ENCODE results near the gene CERT1. TPM values are rescaled to one million over a fixed set of nuclear protein-coding genes. Genes with fewer than 3 reads are reported as not detected.
A peak's percentile ranks its signal among the peaks of the same experiment; 100 is the strongest.

The CERT1 gene
- polyA plus RNA-seq, 2 of the 4 experiments (the other 2 are of a cell fraction) = 19.5 to 22.5 TPM

- Histone ChIP-seq H3K9me3 (no peaks in the 10 kb centered on the region), H3K27ac (no peak overlapping the region), H3K4me2 (no peak overlapping the region; the same call in 2 of the 3 replicates), H3K4me1 (peaks cover 34% of the 10 kb centered on the region), H3K4me3 (no peak overlapping the region)
- ChIA-PET CTCF (no interaction called here), POLR2A (interaction anchor here (0.9 kb wide), 1 partner anchor 8 kb away, joined by 3 read pairs; no protein-coding TSS in a partner anchor)
- no peak for TF ChIP-seq USF2 (IDR thresholded peaks at IDR 0.05)
- no peak for TF ChIP-seq JUNB (IDR thresholded peaks at IDR 0.05)
- no peak for TF ChIP-seq FOSL2 (IDR thresholded peaks at IDR 0.05)
- TF ChIP-seq FOSL2 (CRISPR knock-in tag; IDR thresholded peaks at IDR 0.05) = no peak
- no peak for TF ChIP-seq FOSB (CRISPR knock-in tag; IDR thresholded peaks at IDR 0.05)
- no peak for TF ChIP-seq HOXB13 (CRISPR knock-in tag; IDR thresholded peaks at IDR 0.05; ENCODE audit: low read depth)
- no peak for TF ChIP-seq RCOR1 (IDR thresholded peaks at IDR 0.05; ENCODE audit: low read depth, low read length)
- ATAC-seq (no peak), DNase-seq (ENCODE audit: low read depth in 1 of 2, low spot score in 1 of 2) (no peak), FAIRE-seq (no peak)
- 91% methylated on average over 1 of the region's 1 CpG for WGBS (ENCODE audit: missing lambda C conversion rate)
Observed at GRCh38 chr5:75341934-75342333, 169.5 kb downstream of the CERT1 start.

GRCh38 chr5:75340714-75341478 is 170.5 kb downstream of the CERT1 start:
- Histone ChIP-seq H3K4me1 (peaks cover 35% of the 10 kb centered on the region), H3K9me3 (no peaks in the 10 kb centered on the region), H3K4me2 (peak overlapping the region; percentile 20; the same call in 1 of the 3 replicates), H3K27ac (no peak overlapping the region), H3K4me3 (no peak overlapping the region)
- CTCF ChIA-PET = interaction anchor here (1.8 kb wide), 1 partner anchor 104 kb away, joined by 13 read pairs; the partner anchor contains the start of gene ANKRD31
- POLR2A ChIA-PET = interaction anchor here (0.9 kb wide), 1 partner anchor 9 kb away, joined by 3 read pairs; no protein-coding TSS in a partner anchor
- no peak for DNase-seq (ENCODE audit: low read depth in 1 of 2, low spot score in 1 of 2)
- WGBS (ENCODE audit: missing lambda C conversion rate) = 60% methylated on average over 3 of the region's 3 CpGs
- TF ChIP-seq HES2 (IDR thresholded peaks at IDR 0.05) (no peak), FOXS1 (CRISPR knock-in tag; IDR thresholded peaks at IDR 0.05) (no peak), FOSL2 (IDR thresholded peaks at IDR 0.05) (no peak), FOSL2 (CRISPR knock-in tag; IDR thresholded peaks at IDR 0.05) (no peak), TP53 (CRISPR knock-in tag; IDR thresholded peaks at IDR 0.05) (no peak)
- no peak for ATAC-seq
- FAIRE-seq = no peak

- peak overlapping the region; percentile 85 to 91; a peak in 5 of 6 replicates for H3K27ac ChIP-seq
- 79% methylated on average over 2 of the region's 2 CpGs for WGBS (ENCODE audit: missing lambda C conversion rate)
- peak overlapping the region; percentile 84 for H3K4me3 ChIP-seq
- DNase-seq (ENCODE audit: low read depth in 1 of 2, low spot score in 1 of 2) = no peak
- no peak for ATAC-seq
- peaks cover 41% of the 10 kb centered on the region for H3K4me1 ChIP-seq
- TF ChIP-seq CTCF (IDR thresholded peaks at IDR 0.05) (no peak), E2F6 (IDR thresholded peaks at IDR 0.05; ENCODE audit: borderline replicate concordance, low read depth) (no peak), RNF2 (IDR thresholded peaks at IDR 0.05; ENCODE audit: borderline replicate concordance, low read depth) (no peak), HOXB5 (CRISPR knock-in tag; IDR thresholded peaks at IDR 0.05) (no peak), BHLHE40 (IDR thresholded peaks at IDR 0.05; ENCODE audit: low read depth, low read length) (no peak), FOSB (CRISPR knock-in tag; IDR thresholded peaks at IDR 0.05) (no peak), FOXS1 (CRISPR knock-in tag; IDR thresholded peaks at IDR 0.05) (no peak), ZC3H11A (IDR thresholded peaks at IDR 0.05) (no peak), HMGXB4 (CRISPR knock-in tag; IDR thresholded peaks at IDR 0.05; ENCODE audit: borderline replicate concordance) (no peak), GATA3 (IDR thresholded peaks at IDR 0.05; ENCODE audit: borderline replicate concordance) (no peak), RFX5 (IDR thresholded peaks at IDR 0.05) (no peak)
- POLR2A ChIA-PET = no interaction called here
- no peaks in the 10 kb centered on the region for H3K9me3 ChIP-seq
- H3K4me2 ChIP-seq = peak overlapping the region; percentile 93
- FAIRE-seq = no peak
- CTCF ChIA-PET = no interaction called here
Observed at GRCh38 chr5:75338408-75338807, 173.0 kb downstream of the CERT1 start.
